ENCODE measurements around the gene TMEM95. TPM values are rescaled to one million over a fixed set of nuclear protein-coding genes. Genes with fewer than 3 reads are reported as not detected.

TMEM95 gene
- total and polyA plus RNA-seq, 10 of the 15 experiments (the other 5 are each of a cell fraction or from before 2014, with no cell fraction given): 0.05 to 0.28 TPM; not detected in 8

DNA sequence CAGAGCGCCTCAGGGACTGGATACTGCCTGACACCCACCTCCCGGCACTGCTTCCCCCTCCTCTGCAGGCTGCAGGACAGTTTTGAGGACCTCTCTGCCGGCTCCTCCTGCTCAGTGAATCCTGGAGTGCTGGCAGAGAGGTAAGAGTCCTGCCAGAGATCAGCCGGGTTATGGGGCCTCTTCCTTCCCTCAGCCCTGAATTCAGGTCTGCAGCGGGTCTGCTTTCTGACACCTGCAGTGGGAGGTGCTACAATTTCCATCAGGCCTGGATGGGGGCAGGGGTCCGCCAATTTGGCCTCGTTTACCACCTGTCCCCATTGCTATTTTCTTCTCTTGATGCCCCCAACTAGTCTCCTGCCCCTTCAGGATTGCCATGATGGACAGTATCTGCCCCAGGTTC lies 22.8 kb upstream of the TMEM95 start:
- H3K9me3 ChIP-seq (replicated peaks; ENCODE audit: control insufficient read depth, insufficient read depth, low read length): no peaks in the 10 kb centered on the region
- peaks cover 28% of the 10 kb centered on the region for H3K79me2 ChIP-seq (ENCODE audit: control insufficient read depth, insufficient read depth, low read length)
- H3K4me3 ChIP-seq: peak overlapping the region; percentile 54; the same call in 1 of the 2 replicates
- ChIA-PET CTCF (interaction anchor here (1.4 kb wide), 1 partner anchor 228 kb away, joined by 3 read pairs; no protein-coding TSS in a partner anchor), RAD21 (ENCODE audit: unreplicated experiment) (no interaction called here), SMC1A (ENCODE audit: uncharacterized antibody, unreplicated experiment) (interaction anchor here (1.5 kb wide), 1 partner anchor 24 kb away, joined by 3 read pairs; no protein-coding TSS in a partner anchor), POLR2A (no interaction called here)
- peak overlapping the region; percentile 11 for H2AFZ ChIP-seq (ENCODE audit: control insufficient read depth, low read depth, low read length)
- in situ Hi-C loops (cut with MboI) (no loop called here), intact Hi-C loops (cut with micrococcal nuclease; ENCODE audit: unreplicated experiment) (no loop called here)
- ATAC-seq (no peak), FAIRE-seq (no peak), DNase-seq (ENCODE audit: low read depth, low spot score) (no peak)
- TF ChIP-seq, protein P1, sequence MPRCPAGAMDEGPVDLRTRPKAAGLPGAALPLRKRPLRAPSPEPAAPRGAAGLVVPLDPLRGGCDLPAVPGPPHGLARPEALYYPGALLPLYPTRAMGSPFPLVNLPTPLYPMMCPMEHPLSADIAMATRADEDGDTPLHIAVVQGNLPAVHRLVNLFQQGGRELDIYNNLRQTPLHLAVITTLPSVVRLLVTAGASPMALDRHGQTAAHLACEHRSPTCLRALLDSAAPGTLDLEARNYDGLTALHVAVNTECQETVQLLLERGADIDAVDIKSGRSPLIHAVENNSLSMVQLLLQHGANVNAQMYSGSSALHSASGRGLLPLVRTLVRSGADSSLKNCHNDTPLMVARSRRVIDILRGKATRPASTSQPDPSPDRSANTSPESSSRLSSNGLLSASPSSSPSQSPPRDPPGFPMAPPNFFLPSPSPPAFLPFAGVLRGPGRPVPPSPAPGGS (IDR thresholded peaks at IDR 0.05; ENCODE audit: borderline replicate concordance, insufficient read depth, low read depth, low read length, poor library complexity, severe bottlenecking): no peak
- TF ChIP-seq LARP7 (IDR thresholded peaks at IDR 0.05) (peak; percentile 47; the same call in 1 of the 2 replicates), MTA3 (IDR thresholded peaks at IDR 0.05; ENCODE audit: borderline replicate concordance, low read length) (no peak), CUX1 (IDR thresholded peaks at IDR 0.05; ENCODE audit: insufficient replicate concordance, low read depth, low read length) (no peak), CBX5 (IDR thresholded peaks at IDR 0.05; ENCODE audit: low read depth) (no peak)
- TF ChIP-seq, protein P2, sequence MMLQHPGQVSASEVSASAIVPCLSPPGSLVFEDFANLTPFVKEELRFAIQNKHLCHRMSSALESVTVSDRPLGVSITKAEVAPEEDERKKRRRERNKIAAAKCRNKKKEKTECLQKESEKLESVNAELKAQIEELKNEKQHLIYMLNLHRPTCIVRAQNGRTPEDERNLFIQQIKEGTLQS (IDR thresholded peaks at IDR 0.05; ENCODE audit: borderline replicate concordance, extremely low read depth, low read depth, low read length): no peak
- peak overlapping the region; percentile 48 for H3K9ac ChIP-seq (ENCODE audit: control insufficient read depth, insufficient read depth, low read length)
- no peaks in the 10 kb centered on the region for H3K36me3 ChIP-seq (ENCODE audit: control insufficient read depth in 2 of 2, insufficient read depth in 2 of 2, low read length in 1 of 2)
- TSS peak; percentile 90 for BruUV-seq (replicated peaks)
- no peaks in the 10 kb centered on the region for H4K20me1 ChIP-seq (ENCODE audit: control insufficient read depth, insufficient read depth)
- peak overlapping the region; percentile 85 for H3K4me2 ChIP-seq (ENCODE audit: control insufficient read depth, insufficient read depth)
- peaks cover 41% of the 10 kb centered on the region for H3K4me1 ChIP-seq (ENCODE audit: control insufficient read depth, insufficient read depth, low read length)
- H3K27me3 ChIP-seq (replicated peaks in 1 of 2; ENCODE audit: control insufficient read depth in 2 of 2, insufficient read depth in 2 of 2, low read length in 1 of 2): no peaks in the 10 kb centered on the region
- H3K27ac ChIP-seq (ENCODE audit: control insufficient read depth, insufficient read depth): peak overlapping the region; percentile 79
- 33% methylated on average over 7 of the region's 7 CpGs for WGBS (ENCODE audit: insufficient coverage, insufficient replicate concordance, low lambda C conversion rate, missing lambda C conversion rate)

All from GM12878 (cell line).